Measurements from ENCODE around the gene FGFR1OP2.
"Not testable (repeated sequence)": the region's sequence is repeated elsewhere in the genome, so short reads cannot be mapped to it uniquely, and the experiment has no call there.

Gene FGFR1OP2

DNA sequence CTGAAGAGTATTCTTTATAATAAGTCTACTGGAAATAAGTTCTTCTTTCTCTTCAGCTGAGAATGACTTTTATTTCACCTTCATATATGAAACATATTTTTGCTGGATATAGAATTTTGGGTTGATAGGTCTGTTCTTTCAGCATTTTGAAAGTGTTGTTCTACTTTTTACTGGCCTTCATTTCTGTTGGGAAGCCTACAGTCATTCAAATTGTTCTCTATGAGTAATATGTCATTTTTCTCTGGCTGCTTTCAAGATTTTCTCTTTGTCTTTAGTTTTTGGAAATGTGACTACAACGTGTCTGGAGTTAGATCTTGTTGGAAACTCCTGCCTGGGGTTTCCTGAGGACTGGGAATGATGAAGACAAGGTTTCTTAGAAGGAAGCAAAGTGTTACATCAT is 10.0 kb downstream of the FGFR1OP2 start:
- DNase-seq, result no peak

DNA sequence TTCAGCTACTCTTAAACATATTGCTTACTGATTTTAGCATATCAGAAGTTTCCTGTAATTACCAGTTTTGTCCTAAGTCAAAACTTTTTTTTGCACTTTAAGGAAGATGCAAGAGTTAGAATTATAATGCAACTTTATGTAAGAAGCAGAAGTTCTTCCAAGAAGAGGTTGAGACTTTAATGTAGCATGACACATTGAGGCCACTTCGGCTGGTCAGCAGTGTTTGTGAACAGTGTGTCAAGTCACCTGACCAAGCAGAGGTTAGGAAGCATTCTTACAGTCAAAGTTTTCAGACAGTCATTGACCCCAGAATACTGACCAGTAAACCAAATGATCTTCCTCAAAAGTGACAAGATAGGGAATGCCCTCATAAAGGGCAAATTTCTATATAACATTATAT is 15.2 kb downstream of the FGFR1OP2 start:
- DNase-seq, result no peak

DNA sequence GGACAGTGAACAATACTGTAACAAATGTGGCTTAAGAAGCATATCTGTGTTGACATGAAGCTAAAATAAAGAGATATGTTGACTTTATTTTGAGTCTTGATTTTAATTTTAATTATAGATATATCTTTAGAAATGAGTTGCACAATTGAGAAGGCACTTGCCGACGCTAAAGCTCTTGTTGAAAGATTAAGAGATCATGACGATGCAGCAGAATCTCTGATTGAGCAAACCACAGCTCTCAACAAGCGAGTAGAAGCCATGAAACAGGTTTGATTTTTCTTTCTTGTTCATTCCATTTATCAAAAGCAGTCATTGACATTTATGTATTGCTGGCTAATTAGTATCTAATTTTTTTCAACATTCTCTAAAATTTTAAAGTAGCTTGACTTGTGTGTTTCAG is 15.8 kb downstream of the FGFR1OP2 start:
- no peak for DNase-seq

DNA sequence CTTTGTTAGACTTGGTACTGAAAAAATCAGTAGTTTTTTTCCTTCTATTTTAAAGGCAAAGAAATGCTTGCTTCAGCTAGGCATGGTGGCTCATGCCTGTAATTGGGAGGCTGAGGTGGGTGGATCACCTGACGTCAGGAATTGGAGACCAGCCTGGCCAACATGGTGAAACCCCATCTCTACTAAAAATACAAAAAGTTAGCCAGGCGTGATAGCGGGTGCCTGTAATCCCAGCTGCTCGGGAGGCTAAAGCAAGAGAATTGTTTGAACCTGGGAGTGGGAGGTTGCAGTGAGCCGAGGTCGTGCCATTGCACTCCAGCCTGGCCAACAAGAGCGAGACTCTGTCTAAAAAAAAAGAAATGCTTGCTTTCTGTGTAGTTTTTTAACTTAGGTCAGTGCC is 23.1 kb downstream of the FGFR1OP2 start:
- not testable (repeated sequence) for DNase-seq

DNA sequence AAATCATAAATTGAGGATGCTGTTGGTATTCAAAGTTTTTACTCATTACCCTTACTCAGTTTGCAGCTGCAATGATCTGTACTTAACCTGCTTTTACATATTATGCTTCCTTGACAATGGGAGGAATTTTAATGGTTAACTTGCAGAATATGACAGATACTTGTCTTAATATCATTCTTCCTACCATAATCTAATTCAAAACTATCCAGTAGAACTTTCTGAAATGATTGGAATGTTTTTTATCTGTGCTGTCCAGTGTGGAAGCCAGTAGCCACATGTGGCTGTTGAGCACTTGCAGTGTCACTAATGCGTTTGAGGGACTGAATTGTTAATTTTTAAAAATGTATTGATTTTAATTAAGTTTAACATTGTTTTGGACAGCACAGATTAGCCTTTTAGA is 23.5 kb downstream of the FGFR1OP2 start:
- DNase-seq, result no peak

DNA sequence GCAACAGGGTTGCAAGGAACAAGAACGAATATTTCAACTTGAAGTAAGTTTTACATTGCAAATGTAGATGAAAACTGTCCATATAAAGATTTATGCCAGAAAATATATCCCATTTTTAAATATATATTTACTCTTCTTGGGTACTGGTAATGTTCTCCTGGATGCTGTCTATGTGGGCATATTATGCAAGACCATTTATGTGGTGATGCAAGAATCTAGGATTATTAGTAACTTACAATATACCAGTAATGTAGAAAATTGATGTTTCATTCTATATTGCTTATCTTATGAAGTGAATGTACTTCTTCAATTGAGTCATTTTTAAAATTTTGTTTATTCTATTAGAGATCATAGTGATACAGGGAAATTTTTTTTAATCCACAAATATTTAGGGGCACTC is 25.1 kb downstream of the FGFR1OP2 start:
- DNase-seq, result no peak

DNA sequence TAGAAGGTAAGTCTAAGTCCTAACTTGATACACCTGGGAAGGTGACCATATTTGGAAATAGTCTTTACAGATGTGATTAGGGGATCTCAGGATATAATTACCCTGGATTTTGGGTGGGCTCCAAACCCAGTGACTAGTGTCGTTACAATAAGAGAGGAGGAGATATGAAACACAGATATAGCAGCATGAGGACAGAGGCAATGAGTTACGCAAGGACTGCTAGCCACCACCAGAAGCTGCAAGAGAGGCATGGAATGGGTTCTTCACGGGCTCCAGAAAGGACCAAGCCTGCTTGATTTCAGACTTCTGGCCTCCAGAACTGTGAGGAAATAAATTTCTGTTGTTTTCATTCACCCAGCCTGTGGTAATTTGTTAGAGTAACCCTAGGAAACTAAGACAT is 28.6 kb downstream of the FGFR1OP2 start:
- no peak for DNase-seq

DNA sequence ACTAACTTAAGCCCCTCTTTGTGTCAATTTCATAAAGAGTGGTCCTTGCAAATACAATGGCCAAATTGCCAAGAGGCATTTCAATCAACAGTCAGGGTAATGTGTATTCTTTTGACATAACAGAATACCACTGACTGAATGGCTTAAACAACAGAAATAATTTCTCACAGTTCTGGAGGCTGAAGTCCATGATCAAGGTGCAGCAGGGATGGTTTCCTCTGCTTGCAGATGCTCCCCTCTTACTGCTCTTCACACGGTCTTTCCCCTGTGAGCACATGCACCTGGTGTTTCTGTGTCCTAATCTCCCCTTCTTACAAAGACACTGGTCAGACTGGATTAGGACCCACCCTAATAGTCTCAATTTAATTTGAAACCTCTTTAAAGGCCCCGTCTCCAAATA is 31.9 kb downstream of the FGFR1OP2 start:
- no peak for DNase-seq

DNA sequence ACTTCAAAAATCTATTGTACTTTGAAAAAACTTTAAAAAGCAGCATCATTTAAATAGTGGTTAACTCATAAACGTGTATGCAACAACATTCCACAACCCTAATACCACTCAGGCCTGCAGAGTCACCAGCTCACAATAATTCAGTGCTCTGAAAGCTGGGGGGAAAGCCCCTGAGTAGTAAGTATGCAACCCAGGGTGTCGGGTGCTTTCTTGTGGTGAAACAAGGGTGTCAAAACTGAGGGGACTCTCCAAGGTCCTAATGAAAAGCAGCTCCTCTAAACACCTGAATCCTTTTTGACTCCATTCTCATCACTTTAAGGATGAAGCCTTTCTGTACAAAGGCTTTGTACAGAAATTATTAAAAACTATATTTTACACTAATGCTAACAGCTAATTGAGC is 33.7 kb downstream of the FGFR1OP2 start:
- peak; percentile 76 for DNase-seq

DNA sequence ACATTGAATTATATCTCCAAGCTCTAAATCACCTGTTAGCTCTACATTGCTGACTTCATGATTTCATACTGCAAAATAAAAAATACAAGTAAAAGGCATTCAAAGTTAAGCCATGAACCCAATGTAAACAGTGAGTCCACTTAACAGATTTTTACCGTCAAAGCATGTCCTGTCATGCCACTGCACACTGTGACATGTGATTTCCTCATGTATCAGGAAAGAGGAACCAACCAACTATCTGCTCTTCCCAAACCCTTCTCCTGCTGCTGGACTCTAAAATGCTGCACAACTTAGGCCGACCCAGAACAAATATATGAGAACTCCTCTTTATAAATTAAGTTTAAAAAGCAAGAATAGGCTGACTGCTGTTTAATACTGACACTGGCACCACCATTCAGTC is 38.4 kb downstream of the FGFR1OP2 start:
- DNase-seq, result no peak

DNA sequence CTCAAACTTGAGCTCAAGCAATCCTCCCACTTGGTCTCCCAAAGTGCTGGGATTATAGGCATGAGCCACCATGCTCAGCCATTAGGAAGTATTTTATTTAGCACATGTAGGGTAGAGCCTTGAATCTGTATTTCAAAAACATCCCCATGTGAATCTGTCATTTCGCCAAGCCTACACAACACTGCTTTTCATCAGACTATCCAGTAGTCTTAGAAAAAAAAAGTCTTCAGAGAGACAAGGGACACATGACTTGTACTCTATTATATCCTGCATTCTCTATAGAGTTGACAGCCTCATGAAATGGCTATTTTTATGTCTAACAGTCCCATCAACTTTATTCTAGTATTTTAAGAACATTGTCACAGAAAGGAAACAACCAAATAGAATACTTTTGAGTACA is 40.5 kb downstream of the FGFR1OP2 start:
- DNase-seq, result no peak

DNA sequence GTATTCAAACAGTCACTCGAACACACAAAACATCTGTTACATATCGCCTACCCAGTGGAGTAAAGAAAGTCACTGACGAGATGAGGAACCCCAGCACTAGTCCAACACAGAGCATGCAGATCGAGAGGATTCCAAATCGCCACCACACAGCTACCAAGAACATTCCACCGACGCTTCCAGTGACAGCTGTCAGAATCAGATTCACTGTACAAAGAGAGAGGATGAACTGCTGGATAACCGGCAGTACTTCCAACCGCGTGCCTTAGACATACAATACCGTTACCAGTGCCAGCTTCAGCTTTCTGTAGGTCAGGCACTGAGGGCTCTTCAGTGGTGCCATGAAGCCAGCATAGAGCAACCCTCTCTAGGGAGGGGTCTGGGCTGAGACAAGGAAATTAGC is 41.5 kb downstream of the FGFR1OP2 start:
- no peak for DNase-seq

DNA sequence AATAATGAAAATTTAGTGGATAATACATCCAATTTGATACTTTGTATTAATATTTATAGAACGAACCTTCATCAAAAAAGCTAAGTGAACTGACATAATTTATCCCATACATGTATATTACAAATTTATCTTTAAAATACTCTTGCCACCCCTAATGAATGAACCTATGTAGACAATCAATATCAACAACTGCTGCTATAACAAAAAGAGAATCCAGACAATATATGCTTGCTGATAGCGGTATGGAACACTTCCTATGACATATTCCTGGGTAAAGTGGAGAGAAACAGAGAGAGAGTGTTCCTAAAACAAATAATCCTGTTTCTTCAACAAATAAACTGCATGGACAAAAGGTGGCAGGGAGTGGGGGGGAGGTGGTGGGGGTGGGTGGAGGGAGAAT is 44.6 kb downstream of the FGFR1OP2 start:
- DNase-seq, result no peak

DNA sequence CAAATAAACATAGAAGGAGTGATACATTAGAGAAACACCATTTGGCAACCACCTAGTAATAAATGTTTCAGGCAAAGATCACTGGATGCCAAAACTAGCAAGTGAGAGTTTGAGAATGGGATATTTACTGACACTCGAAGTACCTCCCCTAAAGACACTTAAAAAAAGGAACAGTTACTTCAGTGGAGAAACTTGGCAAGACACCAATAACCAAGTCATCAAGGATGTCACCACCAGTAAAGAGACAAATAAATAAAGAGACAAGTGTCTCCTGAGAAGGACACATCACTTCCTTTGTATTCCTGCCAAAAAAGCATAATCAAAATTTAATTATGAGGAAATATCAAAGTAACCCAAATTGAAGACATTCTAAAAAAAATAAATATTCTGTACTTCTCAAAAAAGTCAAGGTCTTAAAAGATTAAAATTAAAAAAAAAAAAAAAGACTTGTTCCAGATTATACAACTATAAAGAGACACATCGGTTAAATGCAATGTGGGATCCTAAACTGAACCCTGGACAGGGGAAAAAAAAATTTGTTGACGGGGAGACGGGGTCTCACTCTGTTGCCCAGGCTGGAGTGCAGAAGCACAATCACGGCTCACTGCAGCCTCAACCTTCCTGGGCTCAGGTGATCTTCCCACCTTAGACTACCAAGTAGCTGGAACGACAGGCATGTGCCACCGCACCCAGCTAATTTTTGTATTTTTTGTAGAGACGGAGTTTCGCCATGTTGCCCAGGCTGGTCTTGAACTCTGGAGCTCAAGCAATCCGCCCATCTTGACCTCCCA is 49.6 kb downstream of the FGFR1OP2 start:
- no peak for DNase-seq

DNA sequence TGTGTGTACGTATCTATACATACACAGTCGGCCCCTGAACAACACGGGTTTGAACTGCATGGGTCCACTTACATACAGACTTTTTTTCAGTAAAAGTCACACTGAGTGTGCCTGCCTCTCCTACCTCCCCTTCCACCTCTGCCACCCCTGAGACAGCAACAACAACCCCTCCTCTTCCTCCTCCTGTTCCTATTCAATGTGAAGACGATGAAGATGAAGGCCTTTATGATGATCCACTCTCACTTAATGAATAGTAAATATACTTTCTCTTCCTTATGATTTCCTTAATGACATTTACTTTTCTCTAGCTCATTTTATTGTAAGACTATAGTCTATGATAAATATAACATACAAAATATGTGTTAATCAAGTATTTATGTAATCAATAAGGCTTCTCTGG is 50.4 kb downstream of the FGFR1OP2 start:
- no peak for DNase-seq

DNA sequence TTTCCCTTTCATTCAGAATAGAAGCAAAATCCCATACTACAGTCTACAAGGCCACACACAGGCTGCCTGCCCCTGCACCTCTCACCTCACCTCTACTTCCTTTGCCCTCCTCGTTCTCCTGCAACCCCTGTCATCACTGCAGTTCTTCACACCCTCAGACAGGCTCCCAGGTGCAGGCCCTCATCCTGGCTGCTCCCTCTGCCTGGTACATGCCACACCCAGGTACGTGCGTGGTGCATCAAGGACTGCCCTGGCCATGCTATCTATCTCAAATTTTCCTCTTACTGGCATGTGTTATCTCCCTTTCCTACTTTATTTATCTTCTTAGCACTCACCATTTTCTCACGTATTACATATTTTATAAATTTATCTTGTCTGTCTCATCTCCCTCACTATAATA is 51.6 kb downstream of the FGFR1OP2 start:
- DNase-seq, result no peak

DNA sequence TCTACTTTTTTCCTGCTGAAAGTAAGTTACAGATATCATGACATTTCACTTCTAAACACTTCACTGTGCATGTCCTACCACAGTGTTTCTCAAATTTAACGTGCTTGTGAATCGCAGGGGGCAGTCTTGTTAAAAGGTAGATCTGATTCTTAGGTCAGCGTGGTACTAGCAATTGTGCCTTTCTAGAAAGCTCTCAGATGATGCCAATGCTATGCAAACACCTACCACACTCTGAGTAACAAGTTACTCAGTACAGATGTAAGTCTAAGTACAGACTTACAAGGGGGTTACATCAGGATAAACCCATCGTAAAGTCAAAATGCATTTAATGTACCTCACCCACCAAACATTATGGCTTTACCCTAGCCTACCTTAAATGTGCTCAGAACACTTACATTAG is 53.6 kb downstream of the FGFR1OP2 start:
- no peak for DNase-seq

DNA sequence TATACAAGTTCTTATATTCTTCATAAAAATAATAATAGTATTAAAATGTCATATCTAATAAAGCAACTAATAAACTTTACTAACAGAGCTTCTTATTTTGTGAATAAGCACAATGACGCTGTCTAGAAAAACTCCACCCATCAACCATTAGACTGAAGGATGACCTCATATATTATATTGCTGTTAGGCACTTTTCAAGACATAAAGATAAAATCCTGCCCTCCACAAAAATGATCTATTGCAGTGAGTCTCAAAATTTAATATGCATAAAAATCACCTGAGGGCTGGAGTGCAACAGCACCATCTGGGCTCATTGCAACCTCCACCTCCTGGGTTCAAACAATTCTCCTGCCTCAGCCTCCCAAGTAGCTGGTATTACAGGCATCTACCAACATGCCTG is 55.8 kb downstream of the FGFR1OP2 start:
- DNase-seq, result no peak

DNA sequence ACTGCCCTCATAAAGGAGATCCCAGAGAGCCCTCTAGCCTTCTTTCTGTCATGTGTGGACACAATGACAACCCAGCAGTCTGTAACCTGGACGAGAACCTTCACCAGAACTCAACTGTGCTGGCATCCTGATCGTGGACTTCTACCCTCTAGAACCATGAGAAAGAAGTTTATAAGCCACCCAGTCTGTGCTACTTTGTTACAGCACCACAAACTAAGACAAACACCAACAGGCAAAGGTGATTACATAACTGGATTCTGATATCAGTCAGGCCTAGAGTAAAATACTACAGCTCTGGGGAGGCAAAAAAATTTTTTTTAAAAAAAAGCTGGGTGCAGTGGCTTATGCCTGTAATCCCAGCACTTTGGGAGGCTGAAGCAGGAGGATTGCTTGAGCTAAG is 57.4 kb downstream of the FGFR1OP2 start:
- no peak for DNase-seq

DNA sequence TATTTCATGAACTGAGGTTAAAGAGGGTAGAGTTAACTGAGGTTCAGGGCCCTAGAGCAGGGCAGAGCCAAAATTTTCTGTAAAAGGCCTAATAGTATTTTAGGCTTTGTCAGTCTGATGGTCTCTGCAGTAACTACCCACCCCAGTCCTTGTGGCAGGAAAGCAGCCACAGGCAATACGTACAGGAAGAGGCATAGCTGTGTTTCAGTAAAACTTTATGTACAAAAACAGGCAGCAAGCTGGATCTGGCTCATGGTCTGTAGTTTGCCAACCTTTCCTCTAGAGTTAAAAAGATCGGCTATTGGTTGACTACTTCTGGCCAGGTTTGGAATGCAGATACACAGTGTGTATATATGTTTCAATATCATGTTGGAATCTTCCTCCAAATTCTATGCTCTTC is 58.7 kb downstream of the FGFR1OP2 start:
- DNase-seq, result no peak

DNA sequence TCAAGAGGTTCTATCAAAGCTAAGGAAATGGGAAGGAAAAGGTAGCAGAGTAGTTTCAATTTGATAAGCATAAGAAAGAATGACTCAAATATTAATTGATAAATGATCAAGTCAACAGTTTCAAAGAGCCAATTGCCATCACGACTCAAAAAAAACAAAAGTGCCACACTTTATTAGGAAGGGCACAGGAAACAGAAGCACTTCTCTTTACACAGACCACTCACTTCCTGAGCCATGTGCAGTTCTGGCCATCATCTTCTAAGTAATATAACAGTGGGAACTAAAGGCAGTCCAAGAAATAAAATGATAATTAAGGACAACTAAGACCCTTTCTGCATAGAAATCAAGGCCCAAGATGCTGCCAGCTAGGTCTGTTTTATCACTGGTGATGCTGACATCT is 62.7 kb downstream of the FGFR1OP2 start:
- no peak for DNase-seq

DNA sequence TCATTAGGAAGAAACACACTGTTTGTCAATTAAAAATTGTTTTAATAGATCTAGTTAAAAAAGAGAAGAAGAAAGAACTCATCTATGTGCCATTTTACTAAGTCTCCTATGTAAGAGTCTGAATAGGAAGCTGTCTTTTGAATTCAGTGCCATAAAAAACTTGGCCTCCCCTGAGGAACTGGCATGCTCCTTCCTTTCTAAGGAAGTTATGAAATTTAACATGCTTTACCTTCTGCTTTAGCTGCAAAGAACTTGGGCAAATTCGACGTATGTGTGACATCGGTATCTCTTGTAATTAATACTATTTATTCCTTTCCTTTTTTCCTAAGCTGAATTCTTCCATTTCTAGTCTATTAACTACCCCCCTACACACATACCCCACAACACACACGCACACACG is 63.4 kb downstream of the FGFR1OP2 start:
- DNase-seq, result no peak

DNA sequence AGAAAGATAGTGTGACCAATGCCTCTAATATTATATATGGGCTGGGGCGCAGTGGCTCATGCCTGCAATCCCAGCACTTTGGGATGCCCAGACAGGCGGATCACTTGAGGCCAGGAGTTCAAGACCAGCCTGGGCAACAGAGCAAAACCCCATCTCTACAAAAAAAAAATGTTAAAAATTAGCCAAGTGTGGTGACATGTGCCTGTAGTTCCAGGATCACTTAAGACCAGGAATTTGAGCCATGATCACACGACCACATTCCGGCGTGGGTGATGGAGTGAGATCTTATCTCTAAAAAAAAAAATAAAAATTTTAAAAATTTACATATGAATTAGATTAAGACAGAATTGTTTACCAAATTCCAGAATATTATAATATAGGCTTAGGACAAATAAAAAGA is 63.9 kb downstream of the FGFR1OP2 start:
- no peak for DNase-seq

DNA sequence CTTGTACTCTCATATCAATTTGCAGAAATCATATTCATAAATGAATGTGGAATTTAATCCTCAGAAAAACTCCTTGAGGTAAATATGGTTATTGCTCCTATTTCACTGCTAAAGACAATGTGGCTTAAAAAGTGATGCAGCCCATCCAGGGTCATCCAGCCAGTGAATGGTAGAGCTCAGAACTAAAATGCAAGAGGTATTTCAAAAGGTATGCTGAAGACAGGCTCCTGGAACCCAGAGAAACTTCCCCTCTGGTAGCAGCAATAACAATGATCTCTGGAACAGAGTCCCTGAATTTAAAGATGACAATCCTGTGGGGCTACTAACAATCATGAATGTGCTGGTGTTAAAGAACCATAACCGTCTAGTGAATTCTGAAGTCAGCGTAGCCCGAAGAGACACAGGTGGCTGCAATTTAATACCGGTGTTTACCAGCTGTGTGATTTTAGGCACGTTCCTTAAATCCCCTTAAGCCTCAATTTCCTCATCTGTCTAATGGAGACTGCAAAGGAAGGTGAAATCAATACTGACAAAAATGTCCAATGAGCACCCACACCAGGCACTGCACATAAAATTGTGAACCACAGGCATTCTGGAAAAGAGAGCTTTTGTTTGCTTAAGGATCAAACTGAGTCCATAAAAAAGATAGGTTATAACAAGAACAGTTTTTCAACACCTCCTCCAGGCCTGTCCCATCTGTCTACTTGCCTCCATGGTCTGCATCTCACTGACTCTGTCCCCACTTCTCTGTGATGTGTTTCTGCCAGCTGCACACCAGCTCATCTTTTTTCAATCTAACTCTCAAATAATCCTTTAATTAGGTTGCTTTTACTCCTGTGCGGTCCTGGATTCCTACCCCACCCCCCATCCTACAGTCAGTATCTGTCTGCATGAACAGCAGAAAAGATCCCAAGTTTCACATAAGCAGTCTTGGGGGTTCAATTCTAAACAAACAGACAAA is 65.4 kb downstream of the FGFR1OP2 start:
- no peak for DNase-seq
